Heart left ventricle (tissue), 13 donors: Measurements from ENCODE around the gene PRR23E.

Experiments
- CTCF ChIP-seq, 12 donors: fragments of 200-600 bp; sonication (generic) in 4 of 12; IDR thresholded peaks; one replicate each; pipeline versions ENCODE4 v1.5.0 to v1.8.0; 2018 to 2022; ENCODE audit warnings: antibody characterized with exemption in 12 of 12, mild to moderate bottlenecking in 5 of 12
- POLR2A ChIP-seq, 2 donors: fragments of 450-650 bp; IDR thresholded peaks; one replicate each; pipeline ENCODE4 v1.6.1; 2017; ENCODE audit warnings: antibody characterized with exemption in 2 of 2, mild to moderate bottlenecking in 2 of 2, moderate library complexity in 2 of 2
- donor health status: ischemic (EF 13 %, LVEDD 7.1; RV severe dilation, severe dysfunction).
- donor health status: DM: no; HTN: yes; CAD: no.
- donor health status: DM: no; HTN: no; CAD: no.
- donor health status: ischemic (EF 25% LVEDD 6.9; RV normal size, moderate dysfunction).
- donor health status: ischemic (EF 25% LVEDD 5.7; RV mildly dilated, moderate dysfunction).
- donor health status: ischemic (EF 35%, LVEDD 5.7; RV mildly dilated, moderate dysfunction).
- donor health status: nonischemic (EF 11% LVEDD 7.7; RV severe dilation, severe dysfunction).
- donor health status: DM: yes; HTN: yes; CAD: no.
- donor health status: PGD.
- donor health status: ischemic (EF 29% LVEDD 5.4; RV normal size, mild dysfunction).
- donor health status: nonischemic (EF 23%, LVEDD 6.1; RV moderate dilation, normal function).

GRCh38 chr3:127144631-127145030 lies 48.3 kb upstream of the PRR23E start:
- TF ChIP-seq POLR2A (IDR thresholded peaks at IDR 0.05) (no peak), CTCF (IDR thresholded peaks at IDR 0.05) (no peak)
